Brain microvascular endothelial cell (primary cell): Measurements from ENCODE around the gene EFNA5.

Experiments used
- DNase-seq: peaks from one replicate; pipeline ENCODE4 v3.0.0-alpha.2; 2020
- H3K27ac ChIP-seq: fragments of 250-450 bp; sonication (Bioruptor Pico); 2 replicates; pipeline ENCODE4 v1.5.1; 2020; ENCODE audit warnings: mild to moderate bottlenecking, moderate library complexity
- H3K27me3 ChIP-seq: fragments of 250-450 bp; sonication (Bioruptor Pico); replicated peaks from 2 replicates; pipeline ENCODE4 v1.5.1; 2020; ENCODE audit warnings: mild to moderate bottlenecking
- H3K36me3 ChIP-seq: fragments of 250-450 bp; sonication (Bioruptor Pico); replicated peaks from 2 replicates; pipeline ENCODE4 v1.5.1; 2020; ENCODE audit warnings: mild to moderate bottlenecking
- H3K4me3 ChIP-seq: 2 replicates; pipeline ENCODE4 v1.5.1; 2011; ENCODE audit warnings: low read depth, mild to moderate bottlenecking, control low read depth, low read length, moderate library complexity
- in situ Hi-C: cut with HindIII; loops from 2 replicates; pipeline ENCODE4 v1.10.0; 2017; ENCODE audit warnings: low sequenced_read_pairs, low pct_ligation_motif_present
- TF ChIP-seq, protein P1 (sequence below): IDR thresholded peaks from 2 replicates; pipeline ENCODE4 v1.5.1; 2011; ENCODE audit warnings: low read depth, mild to moderate bottlenecking, moderate library complexity, low read length, control low read depth, inconsistent platforms; ENCODE audit errors: missing control alignments

Gene EFNA5

GRCh38 chr5:107551088-107551487 is 119.6 kb downstream of the EFNA5 start:
- TF ChIP-seq, protein P1, sequence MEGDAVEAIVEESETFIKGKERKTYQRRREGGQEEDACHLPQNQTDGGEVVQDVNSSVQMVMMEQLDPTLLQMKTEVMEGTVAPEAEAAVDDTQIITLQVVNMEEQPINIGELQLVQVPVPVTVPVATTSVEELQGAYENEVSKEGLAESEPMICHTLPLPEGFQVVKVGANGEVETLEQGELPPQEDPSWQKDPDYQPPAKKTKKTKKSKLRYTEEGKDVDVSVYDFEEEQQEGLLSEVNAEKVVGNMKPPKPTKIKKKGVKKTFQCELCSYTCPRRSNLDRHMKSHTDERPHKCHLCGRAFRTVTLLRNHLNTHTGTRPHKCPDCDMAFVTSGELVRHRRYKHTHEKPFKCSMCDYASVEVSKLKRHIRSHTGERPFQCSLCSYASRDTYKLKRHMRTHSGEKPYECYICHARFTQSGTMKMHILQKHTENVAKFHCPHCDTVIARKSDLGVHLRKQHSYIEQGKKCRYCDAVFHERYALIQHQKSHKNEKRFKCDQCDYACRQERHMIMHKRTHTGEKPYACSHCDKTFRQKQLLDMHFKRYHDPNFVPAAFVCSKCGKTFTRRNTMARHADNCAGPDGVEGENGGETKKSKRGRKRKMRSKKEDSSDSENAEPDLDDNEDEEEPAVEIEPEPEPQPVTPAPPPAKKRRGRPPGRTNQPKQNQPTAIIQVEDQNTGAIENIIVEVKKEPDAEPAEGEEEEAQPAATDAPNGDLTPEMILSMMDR, result no peak
- H3K36me3 ChIP-seq, result no peaks in the 10 kb centered on the region
- no peak for DNase-seq
- no peak overlapping the region for H3K4me3 ChIP-seq
- in situ Hi-C loops, result no loop called here
- H3K27ac ChIP-seq, result no peak overlapping the region
- no peaks in the 10 kb centered on the region for H3K27me3 ChIP-seq

GRCh38 chr5:107549567-107549966 is 121.2 kb downstream of the EFNA5 start:
- in situ Hi-C loops, result no loop called here
- Histone ChIP-seq H3K27me3 (no peaks in the 10 kb centered on the region), H3K36me3 (no peaks in the 10 kb centered on the region), H3K4me3 (no peak overlapping the region), H3K27ac (no peak overlapping the region)
- TF ChIP-seq, protein P1, result no peak
- DNase-seq, result no peak

GRCh38 chr5:107548477-107548876 is 122.3 kb downstream of the EFNA5 start:
- TF ChIP-seq, protein P1, result no peak
- no peak overlapping the region for H3K4me3 ChIP-seq
- DNase-seq, result no peak
- H3K36me3 ChIP-seq, result no peaks in the 10 kb centered on the region
- H3K27me3 ChIP-seq, result no peaks in the 10 kb centered on the region
- in situ Hi-C loops, result no loop called here
- no peak overlapping the region for H3K27ac ChIP-seq

DNA sequence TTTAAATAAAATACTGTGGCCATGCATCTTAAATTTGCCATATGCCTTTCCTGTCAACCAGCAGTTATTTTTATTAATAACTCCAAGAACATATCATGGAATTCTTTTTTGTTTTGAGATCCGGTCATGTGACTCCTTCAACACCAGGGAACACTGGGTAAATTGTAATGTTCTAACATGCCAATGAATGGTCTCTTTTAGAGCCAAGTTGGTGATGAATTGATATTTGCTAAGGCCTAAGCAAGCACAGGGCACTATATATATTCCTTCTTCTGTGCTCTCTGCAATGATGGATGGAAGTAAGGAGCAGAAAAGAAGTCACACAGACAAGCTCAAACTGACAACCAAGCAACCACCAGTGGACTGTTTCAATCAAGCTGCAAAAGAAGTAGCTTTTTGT is 124.0 kb downstream of the EFNA5 start:
- Histone ChIP-seq H3K36me3 (no peaks in the 10 kb centered on the region), H3K27ac (no peak overlapping the region), H3K4me3 (no peak overlapping the region), H3K27me3 (no peaks in the 10 kb centered on the region)
- in situ Hi-C loops, result no loop called here
- TF ChIP-seq, protein P1, result no peak
- no peak for DNase-seq

DNA sequence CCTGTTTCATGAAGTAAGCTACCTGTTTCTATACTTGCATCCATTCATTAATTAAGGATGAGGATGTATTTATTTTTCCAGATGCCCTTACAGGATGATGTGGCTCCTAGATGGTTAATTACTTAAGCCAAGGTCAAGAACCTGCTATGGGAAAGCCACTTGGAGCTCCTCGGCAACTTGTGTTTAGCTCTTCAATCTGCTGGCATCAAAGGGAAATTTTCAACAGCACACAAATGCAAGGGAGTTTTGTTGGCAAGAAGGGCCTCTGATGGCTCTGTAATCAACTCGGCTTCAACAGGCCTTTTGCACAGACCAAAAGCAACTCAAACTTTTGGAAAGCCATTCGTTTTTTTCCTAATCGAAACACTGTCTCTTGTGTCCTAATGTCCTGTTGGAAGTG is 125.3 kb downstream of the EFNA5 start:
- TF ChIP-seq, protein P1, result no peak
- Histone ChIP-seq H3K4me3 (no peak overlapping the region), H3K27ac (no peak overlapping the region), H3K36me3 (no peaks in the 10 kb centered on the region), H3K27me3 (no peaks in the 10 kb centered on the region)
- in situ Hi-C loops, result no loop called here
- DNase-seq, result no peak

DNA sequence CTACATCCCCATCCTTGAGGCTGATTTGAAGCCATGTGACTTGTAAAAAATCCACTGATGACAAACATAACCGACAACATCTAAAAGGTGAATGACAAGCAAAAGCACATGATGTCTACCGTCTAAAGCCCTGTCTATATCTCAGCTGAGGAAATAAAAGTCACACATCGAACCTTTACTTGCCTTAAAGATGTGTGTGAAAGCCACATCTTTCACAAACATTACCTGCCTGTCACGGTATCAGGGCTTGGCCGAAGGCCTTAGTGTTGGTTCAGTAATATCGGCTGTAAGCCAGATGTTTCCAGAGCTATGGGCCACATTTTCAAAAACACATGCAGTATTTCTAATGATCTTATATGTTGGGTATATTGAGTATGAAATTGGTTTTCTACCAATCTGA is 125.8 kb downstream of the EFNA5 start:
- Histone ChIP-seq H3K36me3 (no peaks in the 10 kb centered on the region), H3K27ac (no peak overlapping the region), H3K27me3 (no peaks in the 10 kb centered on the region), H3K4me3 (no peak overlapping the region)
- TF ChIP-seq, protein P1, result no peak
- no peak for DNase-seq
- in situ Hi-C loops, result no loop called here
